G401 (cell line): ENCODE results near the gene ASAH2B. TPM values are rescaled to one million over a fixed set of nuclear protein-coding genes. Genes with fewer than 3 reads are reported as not detected.
"Not testable (repeated sequence)": the region's sequence is repeated elsewhere in the genome, so short reads cannot be mapped to it uniquely, and the experiment has no call there.

Experiments
- DNase-seq: peaks from one replicate; pipeline ENCODE4 v3.0.0-alpha.2; 2015; ENCODE audit warnings: low spot score
- in situ Hi-C: cut with HindIII; loops from 2 replicates; pipeline ENCODE4 v1.10.0; 2016; ENCODE audit warnings: low sequenced_read_pairs, mixed read lengths
- total RNA-seq: library from RNA; depleted of rRNA; stranded (reverse); fragments of >200 nt; shearing (Covaris generic); gene quantifications from 2 replicates; pipeline ENCODE4 v1.2.3, GENCODE V29; 2014; rRNA removed

The ASAH2B gene
- 0.37 and 1.3 TPM in 2 replicates for total RNA-seq

GRCh38 chr10:50739618-50740292 lies at the start of gene ASAH2B:
Gene ASAH2B, plus strand, starts transcription at chr10:50739936. Its CDS starts 5,195 bp downstream, at chr10:50745131.
- peak; percentile 71 for DNase-seq
- in situ Hi-C loops, result no loop called here

GRCh38 chr10:50697819-50698218 lies 41.9 kb upstream of the ASAH2B start:
- in situ Hi-C loops, result not testable (repeated sequence)

GRCh38 chr10:50701947-50702346 lies 37.8 kb upstream of the ASAH2B start:
- DNase-seq, in situ Hi-C loops: not testable (repeated sequence)

More at GRCh38 chr10:50697819-50698218, 41.9 kb upstream of the ASAH2B start:
- DNase-seq, result not testable (repeated sequence)

GRCh38 chr10:50702997-50703396 lies 36.7 kb upstream of the ASAH2B start:
- DNase-seq, in situ Hi-C loops: not testable (repeated sequence)

- in situ Hi-C loops, DNase-seq: not testable (repeated sequence)
These were observed 35.2 kb upstream of the ASAH2B start for GRCh38 chr10:50704436-50705079.

GRCh38 chr10:50706006-50706405 lies 33.7 kb upstream of the ASAH2B start:
- in situ Hi-C loops, DNase-seq: not testable (repeated sequence)

GRCh38 chr10:50710241-50710640 lies 29.5 kb upstream of the ASAH2B start:
- in situ Hi-C loops, DNase-seq: not testable (repeated sequence)

- in situ Hi-C loops, DNase-seq: not testable (repeated sequence)
These were observed 15.9 kb upstream of the ASAH2B start for GRCh38 chr10:50723812-50724211.

- DNase-seq, in situ Hi-C loops: not testable (repeated sequence)
These were observed 11.6 kb upstream of the ASAH2B start for GRCh38 chr10:50728112-50728511.

- DNase-seq, in situ Hi-C loops: not testable (repeated sequence)
These were observed 634 bp upstream of the ASAH2B start for GRCh38 chr10:50738987-50739617.

- peak; percentile 51 for DNase-seq
- in situ Hi-C loops, result no loop called here
These were observed 535 bp downstream of the ASAH2B start for GRCh38 chr10:50740293-50740648.

GRCh38 chr10:50742820-50743219 lies 3.1 kb downstream of the ASAH2B start:
- in situ Hi-C loops, DNase-seq: not testable (repeated sequence)

- DNase-seq, in situ Hi-C loops: not testable (repeated sequence)
These were observed 27.2 kb downstream of the ASAH2B start for GRCh38 chr10:50766774-50767513.

GRCh38 chr10:50772042-50772441 lies 32.3 kb downstream of the ASAH2B start:
- in situ Hi-C loops, result not testable (repeated sequence)

GRCh38 chr10:50774868-50775267 lies 35.1 kb downstream of the ASAH2B start:
- in situ Hi-C loops, DNase-seq: not testable (repeated sequence)

More at GRCh38 chr10:50772042-50772441, 32.3 kb downstream of the ASAH2B start:
- not testable (repeated sequence) for DNase-seq

- in situ Hi-C loops, DNase-seq: not testable (repeated sequence)
These were observed 40.3 kb downstream of the ASAH2B start for GRCh38 chr10:50780036-50780435.

GRCh38 chr10:50782017-50782416 lies 42.3 kb downstream of the ASAH2B start:
- in situ Hi-C loops, DNase-seq: not testable (repeated sequence)

- DNase-seq, in situ Hi-C loops: not testable (repeated sequence)
These were observed 48.2 kb downstream of the ASAH2B start for GRCh38 chr10:50787962-50788361.
